Measurements from ENCODE around the gene P2RY6.

GRCh38 chr11:73313652-73314051, 41.5 kb downstream of the P2RY6 start:
- TF ChIP-seq EZH2 (IDR thresholded peaks at IDR 0.05; ENCODE audit: insufficient read depth, poor library complexity, severe bottlenecking) (no peak), EZH2phosphoT487 (IDR thresholded peaks at IDR 0.05; ENCODE audit: insufficient read depth, low read depth) (no peak)

All from GM23248 (cell line).